DMS114 treated with DMSO at 0.1 percent for 48 hours (cell line): ENCODE data around the gene MYOZ3.

ENCODE experiments used
- DNase-seq: peaks from one replicate; lab custom pipeline; 2025; ENCODE audit not compliant: unreplicated experiment; lab: John Stamatoyannopoulos, UW

The MYOZ3 gene

DNA sequence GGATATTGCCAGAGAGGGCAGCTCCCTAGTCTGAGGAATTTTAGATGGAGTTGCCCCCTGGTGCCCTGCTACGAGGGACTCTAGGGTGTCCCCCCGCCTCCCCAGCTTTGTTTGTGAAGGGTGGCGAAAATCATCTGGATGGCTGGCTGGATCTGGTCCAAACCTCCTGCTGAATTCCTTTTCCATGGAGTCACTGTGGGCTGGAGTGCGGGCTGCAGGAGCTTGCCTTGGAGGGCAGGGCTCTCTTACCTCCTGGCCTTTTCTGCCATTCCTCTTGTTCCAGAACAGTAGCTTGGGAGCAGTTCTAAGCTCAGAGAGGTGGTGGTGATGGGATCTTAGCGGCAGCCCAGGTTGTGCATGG, 18.5 kb upstream of the MYOZ3 start:
- no peak for DNase-seq

DNA sequence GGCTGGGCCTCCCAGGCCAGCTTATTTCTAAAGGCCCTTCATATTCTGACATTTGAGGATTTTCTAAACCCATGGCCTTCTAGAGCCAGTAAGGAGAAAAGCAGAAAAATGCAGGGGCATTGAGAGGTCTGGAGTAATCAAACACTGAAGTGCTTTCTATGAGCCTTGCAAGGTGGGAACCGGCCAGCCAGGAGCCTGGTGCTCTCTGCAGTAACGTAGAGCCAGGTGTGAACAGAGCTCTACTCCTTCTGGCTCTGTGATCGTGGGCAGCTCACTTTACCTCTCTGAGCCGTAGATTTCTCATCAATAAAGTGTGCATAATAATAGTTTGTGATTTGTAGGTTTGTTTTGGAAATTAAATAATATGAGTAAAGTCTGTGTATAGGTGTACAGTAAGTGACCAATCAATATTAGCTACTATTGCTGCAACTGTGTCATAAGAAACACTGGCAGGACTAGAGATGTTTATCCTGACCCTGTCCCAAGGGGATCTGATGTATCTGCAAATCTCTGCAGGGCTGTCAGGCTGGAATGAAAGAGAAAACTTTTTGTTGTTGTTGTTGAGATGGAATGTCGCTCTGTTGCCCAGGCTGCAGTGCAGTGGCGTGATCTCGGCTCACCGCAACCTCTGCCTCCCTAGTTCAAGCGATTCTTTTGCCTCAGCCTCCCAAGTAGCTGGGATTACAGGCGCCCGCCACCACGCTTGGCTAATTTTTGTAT, 17.9 kb upstream of the MYOZ3 start:
- DNase-seq, result no peak

DNA sequence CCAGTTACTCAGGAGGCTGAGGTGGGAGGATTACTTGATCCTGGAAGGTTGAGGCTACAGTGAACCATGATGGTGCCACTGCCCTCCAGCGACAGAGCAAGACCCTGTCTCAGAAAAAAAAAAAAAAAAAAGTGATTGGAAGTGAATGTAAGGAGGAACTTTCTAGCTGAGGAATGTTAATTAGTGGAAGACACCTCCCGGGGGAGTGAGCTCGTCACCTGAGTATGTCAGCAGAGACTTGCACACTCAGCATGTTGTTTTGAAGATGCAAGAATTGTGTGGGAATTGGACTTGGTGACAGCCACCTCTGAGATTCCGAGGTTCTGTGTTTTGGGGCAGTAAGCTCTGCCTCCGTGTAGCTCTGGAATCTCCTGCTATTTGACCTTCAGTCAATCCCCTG, 17.0 kb upstream of the MYOZ3 start:
- DNase-seq, result no peak

- no peak for DNase-seq
Observed at GRCh38 chr5:150644514-150644913, 16.5 kb upstream of the MYOZ3 start.

GRCh38 chr5:150645070-150645700, 15.9 kb upstream of the MYOZ3 start:
- no peak for DNase-seq

- DNase-seq, result no peak
Observed at GRCh38 chr5:150647275-150648251, 13.5 kb upstream of the MYOZ3 start.

- DNase-seq, result no peak
Observed at GRCh38 chr5:150648294-150649107, 12.6 kb upstream of the MYOZ3 start.

DNA sequence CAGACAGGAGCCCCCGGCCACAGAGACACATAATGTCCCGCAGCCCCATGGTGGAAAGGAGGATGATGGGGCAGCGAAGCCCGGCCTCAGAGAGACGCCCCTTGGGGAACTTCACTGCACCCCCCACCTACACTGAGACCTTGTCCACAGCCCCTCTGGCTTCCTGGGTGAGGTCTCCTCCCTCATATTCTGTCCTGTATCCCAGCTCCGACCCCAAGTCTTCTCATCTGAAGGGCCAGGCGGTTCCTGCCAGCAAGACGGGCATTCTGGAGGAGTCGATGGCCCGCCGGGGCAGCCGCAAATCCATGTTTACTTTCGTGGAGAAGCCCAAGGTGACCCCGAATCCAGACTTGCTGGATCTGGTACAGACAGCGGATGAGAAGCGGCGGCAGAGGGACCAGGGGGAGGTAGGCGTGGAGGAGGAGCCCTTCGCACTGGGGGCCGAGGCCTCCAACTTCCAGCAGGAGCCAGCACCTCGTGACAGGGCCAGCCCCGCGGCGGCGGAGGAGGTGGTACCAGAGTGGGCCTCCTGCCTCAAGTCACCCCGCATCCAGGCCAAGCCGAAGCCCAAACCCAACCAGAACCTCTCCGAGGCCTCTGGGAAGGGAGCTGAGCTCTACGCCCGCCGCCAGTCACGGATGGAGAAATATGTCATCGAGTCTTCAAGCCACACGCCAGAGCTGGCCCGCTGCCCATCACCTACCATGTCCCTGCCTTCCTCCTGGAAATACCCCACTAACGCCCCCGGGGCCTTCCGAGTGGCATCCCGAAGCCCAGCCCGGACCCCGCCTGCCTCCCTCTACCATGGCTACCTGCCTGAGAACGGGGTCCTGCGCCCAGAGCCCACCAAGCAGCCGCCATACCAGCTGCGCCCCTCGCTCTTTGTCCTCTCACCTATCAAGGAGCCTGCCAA, 11.7 kb upstream of the MYOZ3 start:
- DNase-seq, result no peak

GRCh38 chr5:150650021-150651006, 10.7 kb upstream of the MYOZ3 start:
- no peak for DNase-seq

DNA sequence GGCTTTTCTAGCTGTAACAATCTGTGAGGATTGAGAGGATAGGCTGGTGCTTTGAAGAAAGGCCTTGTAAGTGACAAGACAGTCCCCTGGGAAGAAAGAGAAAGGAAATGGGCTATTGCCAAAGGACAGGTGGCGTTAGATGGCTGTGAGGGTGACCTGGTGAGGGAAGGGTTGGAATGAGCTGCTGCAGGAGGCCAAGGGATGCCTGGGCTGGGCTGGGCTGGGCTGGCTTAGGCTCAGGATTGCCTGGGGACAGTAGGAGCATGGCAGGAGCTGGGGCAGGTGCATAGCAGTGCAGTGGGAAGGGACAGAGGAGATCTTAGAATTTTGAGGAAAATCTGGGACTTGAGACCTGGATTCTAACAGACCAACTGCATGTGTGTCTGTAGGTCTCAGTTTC, 9.7 kb upstream of the MYOZ3 start:
- DNase-seq, result no peak

- no peak for DNase-seq
Observed at GRCh38 chr5:150651924-150652671, 9.0 kb upstream of the MYOZ3 start.

- no peak for DNase-seq
Observed at GRCh38 chr5:150653145-150653761, 7.8 kb upstream of the MYOZ3 start.

DNA sequence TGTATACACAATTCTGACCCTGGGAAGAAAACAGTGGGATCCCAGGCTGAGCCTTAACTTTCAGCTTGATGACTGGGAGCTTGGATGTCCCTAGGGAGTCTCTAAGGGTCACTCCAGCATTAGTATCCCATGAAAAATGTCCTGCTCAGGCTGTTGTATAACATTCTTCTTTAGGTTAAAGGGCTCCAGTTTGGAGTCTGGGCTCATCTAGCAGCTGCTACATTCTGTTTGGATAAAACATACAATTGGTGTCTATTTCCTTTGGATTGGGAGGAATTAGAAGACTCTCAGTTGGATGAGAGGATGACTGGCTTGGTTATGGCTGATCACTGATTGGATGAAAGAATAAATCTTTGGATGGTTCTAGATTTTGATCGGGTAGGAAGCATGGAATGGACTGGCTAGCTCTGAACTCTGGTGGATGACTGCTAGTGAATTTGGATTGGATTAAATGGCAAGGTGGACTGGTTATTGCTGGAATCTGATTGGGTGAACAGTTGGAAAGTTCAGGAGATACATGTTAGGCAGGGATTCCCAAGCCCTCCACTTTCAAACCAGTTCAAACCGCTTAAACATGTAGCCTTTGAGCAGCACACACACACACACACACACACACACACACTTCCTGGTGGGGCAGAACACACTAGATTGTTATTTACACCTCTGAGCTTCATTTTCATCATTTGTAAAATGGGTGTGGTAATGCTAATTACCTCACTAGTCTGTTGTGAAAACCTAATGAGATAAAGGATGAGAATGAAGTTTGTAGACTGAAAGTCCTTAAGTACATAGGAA, 7.1 kb upstream of the MYOZ3 start:
- DNase-seq, result no peak

DNA sequence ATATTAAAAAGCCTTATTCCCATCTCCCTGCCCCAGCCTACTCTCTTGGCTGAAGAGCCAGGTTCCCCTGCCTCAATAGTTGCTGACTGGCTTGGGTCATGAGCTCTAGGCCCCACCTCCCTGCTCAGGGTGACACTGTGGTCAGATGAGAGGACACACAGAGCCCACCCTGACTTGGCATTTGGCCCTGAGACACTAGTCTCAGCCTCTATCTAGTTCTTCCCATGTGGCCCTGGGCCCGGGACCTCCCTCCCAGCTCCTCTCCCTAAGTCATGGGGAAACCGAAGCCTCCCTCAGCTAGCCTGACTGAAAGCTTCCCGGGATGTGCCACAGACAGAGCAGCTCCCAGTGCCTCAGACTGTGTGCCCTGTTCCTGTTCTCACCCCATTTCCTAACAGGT, 5.8 kb upstream of the MYOZ3 start:
- no peak for DNase-seq

DNA sequence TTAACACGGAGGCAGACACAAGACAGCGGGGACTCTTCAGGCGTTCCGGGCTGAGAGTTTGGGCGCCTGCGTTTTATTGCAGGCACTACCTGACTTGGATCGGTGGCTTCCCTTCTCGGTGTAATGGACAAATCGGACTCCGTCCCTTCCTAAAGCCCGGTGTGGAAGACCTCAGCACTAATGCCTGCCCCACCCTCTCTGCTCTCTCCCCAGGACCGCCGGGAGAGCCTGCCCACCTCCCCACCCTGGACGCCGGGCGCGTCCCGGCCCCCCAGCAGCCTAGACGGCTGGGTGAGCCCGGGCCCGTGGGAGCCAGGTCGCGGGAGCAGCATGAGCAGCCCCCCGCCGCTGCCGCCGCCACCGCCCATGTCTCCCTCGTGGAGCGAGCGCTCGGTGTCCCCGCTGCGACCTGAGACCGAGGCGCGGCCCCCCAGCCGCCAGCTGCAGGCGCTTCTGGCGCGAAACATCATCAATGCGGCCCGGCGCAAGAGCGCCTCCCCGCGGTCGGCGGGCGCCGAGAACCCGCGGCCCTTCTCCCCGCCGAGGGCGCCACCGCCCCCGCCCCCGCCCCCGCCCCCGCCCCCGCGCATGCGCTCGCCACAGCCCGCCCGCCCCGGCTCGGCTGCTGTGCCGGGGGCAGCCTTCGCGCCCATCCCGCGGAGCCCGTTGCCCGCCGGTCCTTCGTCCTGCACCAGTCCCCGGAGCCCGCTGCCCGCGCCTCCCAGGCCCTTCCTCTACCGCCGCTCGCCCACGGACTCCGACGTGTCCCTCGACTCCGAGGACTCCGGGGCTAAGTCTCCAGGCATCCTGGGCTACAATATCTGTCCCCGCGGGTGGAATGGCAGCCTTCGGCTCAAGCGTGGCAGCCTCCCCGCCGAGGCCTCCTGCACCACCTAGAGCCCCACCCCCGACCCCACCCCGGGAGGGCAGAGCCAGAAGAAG, 4.6 kb upstream of the MYOZ3 start:
- peak; percentile 35 for DNase-seq

GRCh38 chr5:150658121-150658520, 2.9 kb upstream of the MYOZ3 start:
- no peak for DNase-seq
